OCI-LY3 (cell line): ENCODE measurements around the gene PCED1A.

Experiments
- H2AFZ ChIP-seq: fragments of 200-600, 300-600 bp; shearing (Covaris generic); 2 replicates; pipeline ENCODE4 v1.6.0; 2014; ENCODE audit warnings: antibody characterized with exemption, low read depth, low read length
- H3K27ac ChIP-seq: fragments of 200-600, 300-600 bp; sonication (generic); 2 replicates; pipeline ENCODE4 v1.5.1; 2014; ENCODE audit warnings: mild to moderate bottlenecking, low read length, moderate library complexity, mixed read lengths
- H3K27me3 ChIP-seq: fragments of 200-600, 300-600 bp; sonication (generic); 2 replicates; pipeline ENCODE4 v1.6.1; 2014; ENCODE audit warnings: low read depth, low read length, mixed read lengths
- H3K36me3 ChIP-seq: fragments of 200-600, 300-600 bp; sonication (generic); replicated peaks from 2 replicates; pipeline ENCODE3; 2014; ENCODE audit warnings: low read depth, low read length, mixed read lengths
- H3K4me1 ChIP-seq: fragments of 300-600, 200-600 bp; sonication (generic); 2 replicates; pipeline ENCODE4 v1.6.1; 2014; ENCODE audit warnings: low read length, mixed read lengths
- H3K4me2 ChIP-seq: fragments of 200-600, 300-600 bp; sonication (generic); 2 replicates; pipeline ENCODE4 v1.6.1; 2014; ENCODE audit warnings: low read length, mixed read lengths
- H3K4me3 ChIP-seq: fragments of 300-600, 200-600 bp; sonication (generic); 2 replicates; pipeline ENCODE4 v1.5.1; 2014; ENCODE audit warnings: antibody characterized with exemption, mild to moderate bottlenecking, low read length, moderate library complexity
- H3K79me2 ChIP-seq: fragments of 300-600, 200-600 bp; shearing (Covaris generic); 2 replicates; pipeline ENCODE4 v1.6.1; 2014; ENCODE audit warnings: mild to moderate bottlenecking, low read length, mixed read lengths
- H3K9ac ChIP-seq: fragments of 300-600, 200-600 bp; shearing (Covaris generic); 2 replicates; pipeline ENCODE4 v1.6.0; 2014; ENCODE audit warnings: mild to moderate bottlenecking, low read length, moderate library complexity
- H3K9me3 ChIP-seq: fragments of 200-600, 300-600 bp; shearing (Covaris generic); 2 replicates; pipeline ENCODE4 v1.6.1; 2014; ENCODE audit warnings: low read length, mixed read lengths; ENCODE audit not compliant: insufficient read depth
- H4K20me1 ChIP-seq: fragments of 200-600, 300-600 bp; sonication (generic); 2 replicates; pipeline ENCODE4 v1.6.1; 2016; ENCODE audit warnings: low read length, mixed read lengths; ENCODE audit not compliant: insufficient read depth
- EZH2phosphoT487 ChIP-seq: fragments of 200-600 bp; shearing (Covaris generic); IDR thresholded peaks from 2 replicates; pipeline ENCODE4 v1.6.1; 2018; ENCODE audit warnings: antibody characterized with exemption, mixed run types, low read depth
- TF ChIP-seq, protein P1 (sequence below): fragments of 200-600, 300-600 bp; sonication (generic); IDR thresholded peaks from 2 replicates; pipeline ENCODE4 v1.5.1; 2014; ENCODE audit warnings: antibody characterized with exemption, low read length, low read depth

PCED1A gene

DNA sequence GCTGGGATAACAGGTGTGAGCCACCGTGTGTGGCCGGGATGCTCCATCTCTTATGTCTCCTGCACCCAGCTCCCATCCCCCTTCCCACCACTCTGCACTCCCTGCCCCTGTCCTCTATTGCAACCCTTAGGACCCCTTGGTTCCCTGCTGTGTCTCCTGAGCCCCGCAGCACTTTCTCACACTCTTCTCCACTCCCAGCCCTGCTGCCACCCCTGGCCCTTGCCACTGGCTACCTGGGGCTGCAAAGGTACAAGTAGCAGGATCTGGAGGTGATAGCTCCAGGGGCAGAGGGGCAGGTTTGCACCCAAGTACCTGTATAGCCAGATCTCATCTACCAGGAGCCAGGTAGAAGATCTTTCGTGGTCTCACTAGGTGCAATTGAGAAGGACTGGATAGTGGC, 33.4 kb downstream of the PCED1A start:
- H3K4me3 ChIP-seq, result no peak overlapping the region
- no peak for TF ChIP-seq EZH2phosphoT487
- TF ChIP-seq, protein P1, sequence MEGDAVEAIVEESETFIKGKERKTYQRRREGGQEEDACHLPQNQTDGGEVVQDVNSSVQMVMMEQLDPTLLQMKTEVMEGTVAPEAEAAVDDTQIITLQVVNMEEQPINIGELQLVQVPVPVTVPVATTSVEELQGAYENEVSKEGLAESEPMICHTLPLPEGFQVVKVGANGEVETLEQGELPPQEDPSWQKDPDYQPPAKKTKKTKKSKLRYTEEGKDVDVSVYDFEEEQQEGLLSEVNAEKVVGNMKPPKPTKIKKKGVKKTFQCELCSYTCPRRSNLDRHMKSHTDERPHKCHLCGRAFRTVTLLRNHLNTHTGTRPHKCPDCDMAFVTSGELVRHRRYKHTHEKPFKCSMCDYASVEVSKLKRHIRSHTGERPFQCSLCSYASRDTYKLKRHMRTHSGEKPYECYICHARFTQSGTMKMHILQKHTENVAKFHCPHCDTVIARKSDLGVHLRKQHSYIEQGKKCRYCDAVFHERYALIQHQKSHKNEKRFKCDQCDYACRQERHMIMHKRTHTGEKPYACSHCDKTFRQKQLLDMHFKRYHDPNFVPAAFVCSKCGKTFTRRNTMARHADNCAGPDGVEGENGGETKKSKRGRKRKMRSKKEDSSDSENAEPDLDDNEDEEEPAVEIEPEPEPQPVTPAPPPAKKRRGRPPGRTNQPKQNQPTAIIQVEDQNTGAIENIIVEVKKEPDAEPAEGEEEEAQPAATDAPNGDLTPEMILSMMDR, result no peak
- H3K4me1 ChIP-seq, result no peaks in the 10 kb centered on the region
- H3K36me3 ChIP-seq, result no peaks in the 10 kb centered on the region
- no peak overlapping the region for H3K4me2 ChIP-seq
- H2AFZ ChIP-seq, result no peak overlapping the region
- H3K79me2 ChIP-seq, result no peaks in the 10 kb centered on the region
- peaks cover 2% of the 10 kb centered on the region for H3K9me3 ChIP-seq
- peaks cover 32% of the 10 kb centered on the region; the same call in 1 of the 2 replicates for H3K27me3 ChIP-seq
- no peaks in the 10 kb centered on the region for H4K20me1 ChIP-seq
- H3K9ac ChIP-seq, result no peak overlapping the region
- no peak overlapping the region for H3K27ac ChIP-seq

DNA sequence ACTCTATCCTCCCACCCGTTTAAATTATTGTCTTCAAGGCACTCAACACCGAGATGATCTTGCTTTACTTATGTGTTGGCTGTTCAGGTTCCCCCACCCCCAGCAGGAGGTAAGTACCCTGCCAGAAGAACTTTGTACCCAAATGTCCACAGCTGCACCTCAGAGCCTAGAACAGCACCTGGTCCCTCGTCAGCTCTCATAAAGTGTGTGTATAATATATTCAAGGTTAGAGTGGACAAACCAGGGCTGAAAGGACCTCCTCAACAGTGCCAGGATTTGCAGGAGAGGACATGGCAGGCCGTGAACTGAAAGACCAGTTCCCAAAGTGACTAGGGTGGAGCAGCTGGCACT, 34.1 kb downstream of the PCED1A start:
- H2AFZ ChIP-seq, result no peak overlapping the region
- H3K36me3 ChIP-seq, result no peaks in the 10 kb centered on the region
- no peak overlapping the region for H3K27ac ChIP-seq
- no peaks in the 10 kb centered on the region for H4K20me1 ChIP-seq
- H3K4me1 ChIP-seq, result peaks cover 2% of the 10 kb centered on the region
- no peak overlapping the region for H3K4me3 ChIP-seq
- no peaks in the 10 kb centered on the region for H3K9me3 ChIP-seq
- TF ChIP-seq, protein P1, result no peak
- TF ChIP-seq EZH2phosphoT487, result no peak
- peaks cover 34% of the 10 kb centered on the region for H3K27me3 ChIP-seq
- H3K9ac ChIP-seq, result no peak overlapping the region
- no peak overlapping the region for H3K4me2 ChIP-seq
- H3K79me2 ChIP-seq, result no peaks in the 10 kb centered on the region

DNA sequence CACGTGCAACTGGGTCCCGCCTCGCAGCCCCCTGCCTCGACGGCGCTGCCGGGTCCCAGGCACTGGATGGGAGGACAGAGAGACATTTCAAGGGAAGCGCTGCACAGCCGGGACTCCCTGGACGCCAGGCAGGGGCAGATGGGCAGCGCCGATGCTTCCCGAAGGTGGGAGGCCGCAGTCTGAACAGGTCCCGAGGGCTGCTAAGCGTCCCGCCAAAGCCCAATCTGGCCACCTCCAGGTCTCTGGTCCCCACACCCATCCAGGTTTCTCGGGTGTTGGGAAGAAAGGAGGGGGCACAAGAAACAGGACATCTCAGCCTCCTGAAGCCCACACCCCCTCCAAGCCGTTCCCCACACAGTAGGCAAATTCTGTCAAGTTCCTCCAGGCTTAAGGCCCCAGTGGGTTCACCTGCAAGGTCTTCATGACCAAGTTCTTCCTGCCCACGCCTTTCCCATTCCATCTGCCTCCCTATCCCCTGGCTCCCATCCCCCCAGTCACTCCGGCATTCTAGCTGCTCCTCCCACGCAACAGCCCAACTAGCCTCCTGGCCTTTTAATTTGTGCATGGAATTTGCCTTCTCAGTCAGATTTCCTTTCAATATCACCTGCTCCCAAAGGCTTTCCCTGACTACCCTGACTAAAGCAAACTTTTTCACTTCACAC, 34.6 kb downstream of the PCED1A start:
- Histone ChIP-seq H3K79me2 (no peaks in the 10 kb centered on the region), H3K9ac (no peak overlapping the region), H3K27ac (no peak overlapping the region), H3K9me3 (no peaks in the 10 kb centered on the region), H3K4me1 (peaks cover 8% of the 10 kb centered on the region), H3K4me3 (no peak overlapping the region), H2AFZ (no peak overlapping the region), H3K4me2 (no peak overlapping the region), H3K27me3 (peaks cover 36% of the 10 kb centered on the region), H4K20me1 (no peaks in the 10 kb centered on the region), H3K36me3 (no peaks in the 10 kb centered on the region)
- TF ChIP-seq EZH2phosphoT487, result no peak

DNA sequence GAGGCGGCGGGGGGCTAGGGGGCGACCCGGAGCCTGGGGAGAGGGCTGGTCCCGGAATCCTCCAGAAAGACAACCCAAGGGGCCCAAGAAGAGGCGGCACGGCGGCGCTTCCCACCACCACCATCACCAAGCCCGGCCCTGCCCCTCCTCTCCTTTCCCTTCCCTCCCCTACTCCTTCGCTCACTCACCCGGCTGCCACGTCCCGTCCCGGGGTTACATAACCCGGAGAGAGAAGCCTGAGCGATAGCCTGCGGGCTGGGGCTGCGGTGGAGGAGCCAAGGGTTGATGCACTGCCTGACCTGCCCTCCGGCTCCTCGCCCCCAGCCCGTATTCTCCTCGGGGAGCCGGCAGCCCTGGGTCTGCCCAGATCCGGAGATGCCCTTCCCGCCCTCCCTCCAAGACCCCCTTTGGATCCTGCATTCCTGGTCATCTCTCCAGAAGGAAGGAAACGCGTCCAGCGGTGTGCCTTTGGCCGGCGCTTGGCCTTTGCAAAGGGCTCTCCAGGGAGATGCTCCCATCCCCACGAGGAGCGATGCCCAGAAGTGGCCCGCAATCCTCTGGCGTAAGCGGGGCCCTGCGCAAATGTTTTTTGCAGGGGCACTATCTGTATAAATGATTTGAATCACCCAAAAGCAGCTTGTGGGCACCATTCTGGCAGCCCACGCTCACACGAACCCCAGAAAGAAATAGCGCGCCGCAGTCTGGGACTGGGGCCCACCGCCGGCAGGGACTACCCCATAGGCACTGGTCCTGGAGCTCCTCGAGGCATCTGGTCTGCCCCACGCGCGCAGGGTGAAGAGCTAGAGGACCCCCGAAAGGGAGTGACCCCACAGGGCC, 35.4 kb downstream of the PCED1A start:
- H3K4me1 ChIP-seq, result peaks cover 9% of the 10 kb centered on the region
- H2AFZ ChIP-seq, result no peak overlapping the region
- H3K36me3 ChIP-seq, result no peaks in the 10 kb centered on the region
- no peaks in the 10 kb centered on the region for H4K20me1 ChIP-seq
- no peak overlapping the region for H3K9ac ChIP-seq
- peaks cover 36% of the 10 kb centered on the region for H3K27me3 ChIP-seq
- TF ChIP-seq, protein P1, result no peak
- no peak for TF ChIP-seq EZH2phosphoT487
- no peak overlapping the region for H3K27ac ChIP-seq
- H3K9me3 ChIP-seq, result no peaks in the 10 kb centered on the region
- H3K79me2 ChIP-seq, result no peaks in the 10 kb centered on the region
- H3K4me3 ChIP-seq, result no peak overlapping the region
- no peak overlapping the region for H3K4me2 ChIP-seq
